DOHH2 (cell line): ENCODE results near the gene COA5.

Experiments
- H3F3A ChIP-seq: fragments of 200-600 bp; sonication (generic), shearing (Covaris generic); 2 replicates; pipeline ENCODE4 v1.6.0; 2016; ENCODE audit warnings: antibody characterized with exemption, mild to moderate bottlenecking; ENCODE audit not compliant: control insufficient read depth, insufficient read depth
- H3K27ac ChIP-seq: fragments of 200-600 bp; sonication (generic); 2 replicates; pipeline ENCODE4 v1.5.1; 2014; ENCODE audit warnings: low read depth, mild to moderate bottlenecking, low read length, moderate library complexity
- H3K27me3 ChIP-seq: fragments of 200-600 bp; sonication (generic); 2 replicates; pipeline ENCODE4 v1.6.1; 2014; ENCODE audit warnings: mild to moderate bottlenecking, low read length, mixed read lengths; ENCODE audit not compliant: control insufficient read depth
- H3K36me3 ChIP-seq: fragments of 200-600 bp; sonication (generic); 2 replicates; pipeline ENCODE4 v1.6.1; 2014; ENCODE audit warnings: mild to moderate bottlenecking, low read length, moderate library complexity, mixed read lengths; ENCODE audit not compliant: control insufficient read depth
- H3K4me1 ChIP-seq: fragments of 200-600 bp; sonication (generic); 2 replicates; pipeline ENCODE4 v1.6.1; 2014; ENCODE audit warnings: mild to moderate bottlenecking, low read length, mixed read lengths; ENCODE audit not compliant: control insufficient read depth
- H3K4me2 ChIP-seq: fragments of 200-600 bp; sonication (generic); 2 replicates; pipeline ENCODE4 v1.6.0; 2014; ENCODE audit warnings: mild to moderate bottlenecking, low read length, moderate library complexity
- H3K4me3 ChIP-seq: fragments of 200-600 bp; sonication (generic); 2 replicates; pipeline ENCODE4 v1.5.1; 2014; ENCODE audit warnings: mild to moderate bottlenecking, low read length, mixed read lengths
- H3K79me2 ChIP-seq: fragments of 200-600 bp; sonication (generic); 2 replicates; pipeline ENCODE4 v1.6.1; 2014; ENCODE audit warnings: mild to moderate bottlenecking, low read length, mixed read lengths; ENCODE audit not compliant: control insufficient read depth
- H3K9me2 ChIP-seq: fragments of 200-600 bp; sonication (generic); replicated peaks from 2 replicates; pipeline ENCODE4 v1.6.1; 2014; ENCODE audit warnings: mild to moderate bottlenecking, low read length, mixed read lengths; ENCODE audit not compliant: control insufficient read depth
- H3K9me3 ChIP-seq: fragments of 200-600 bp; sonication (generic); 2 replicates; pipeline ENCODE4 v1.6.1; 2014; ENCODE audit warnings: antibody characterized with exemption, low read length, mixed read lengths; ENCODE audit not compliant: control insufficient read depth, insufficient read depth
- H4K20me1 ChIP-seq: fragments of 200-600 bp; sonication (generic); 2 replicates; pipeline ENCODE4 v1.6.0; 2014; ENCODE audit warnings: low read depth, mild to moderate bottlenecking, antibody characterized with exemption, low read length, moderate library complexity; ENCODE audit not compliant: control insufficient read depth, insufficient read depth
- CTCF ChIP-seq: fragments of 200-600 bp; sonication (generic); IDR thresholded peaks from one replicate; pipeline ENCODE4 v1.5.1; 2014; ENCODE audit warnings: antibody characterized with exemption, mild to moderate bottlenecking, low read depth, low read length; ENCODE audit not compliant: poor library complexity, severe bottlenecking
- EZH2phosphoT487 ChIP-seq: fragments of 200-600 bp; sonication (generic); IDR thresholded peaks from 2 replicates; pipeline ENCODE4 v1.6.1; 2017; ENCODE audit warnings: borderline replicate concordance, mild to moderate bottlenecking, antibody characterized with exemption, low read length, moderate library complexity, mixed read lengths

COA5 gene

GRCh38 chr2:98588880-98589431, 19.4 kb downstream of the COA5 start:
- Histone ChIP-seq H4K20me1 (no peaks in the 10 kb centered on the region), H3F3A (no peaks in the 10 kb centered on the region)

GRCh38 chr2:98586551-98587140, 21.7 kb downstream of the COA5 start:
- H3K27ac ChIP-seq = no peak overlapping the region
- no peaks in the 10 kb centered on the region for H3F3A ChIP-seq
- H3K4me3 ChIP-seq = no peak overlapping the region
- no peaks in the 10 kb centered on the region for H3K9me2 ChIP-seq
- H3K27me3 ChIP-seq = no peaks in the 10 kb centered on the region
- TF ChIP-seq EZH2phosphoT487 (no peak), CTCF (no peak)
- H3K4me2 ChIP-seq = no peak overlapping the region
- H3K36me3 ChIP-seq = no peaks in the 10 kb centered on the region; the same call in 1 of the 2 replicates
- H3K4me1 ChIP-seq = no peaks in the 10 kb centered on the region
- H3K9me3 ChIP-seq = no peaks in the 10 kb centered on the region
- H4K20me1 ChIP-seq = no peaks in the 10 kb centered on the region
- H3K79me2 ChIP-seq = no peaks in the 10 kb centered on the region

More at GRCh38 chr2:98588880-98589431, 19.4 kb downstream of the COA5 start:
- no peaks in the 10 kb centered on the region for H3K27me3 ChIP-seq
- no peaks in the 10 kb centered on the region for H3K79me2 ChIP-seq
- TF ChIP-seq CTCF (no peak), EZH2phosphoT487 (no peak)
- H3K4me2 ChIP-seq = no peak overlapping the region
- no peak overlapping the region for H3K27ac ChIP-seq
- H3K4me3 ChIP-seq = no peak overlapping the region
- H3K36me3 ChIP-seq = no peaks in the 10 kb centered on the region
- no peaks in the 10 kb centered on the region for H3K9me3 ChIP-seq
- H3K4me1 ChIP-seq = no peaks in the 10 kb centered on the region
- H3K9me2 ChIP-seq = no peaks in the 10 kb centered on the region

- Histone ChIP-seq H3K4me1 (no peaks in the 10 kb centered on the region), H3K79me2 (no peaks in the 10 kb centered on the region), H3K9me2 (no peaks in the 10 kb centered on the region), H3K4me2 (no peak overlapping the region), H3K4me3 (no peak overlapping the region), H4K20me1 (no peaks in the 10 kb centered on the region), H3F3A (no peaks in the 10 kb centered on the region), H3K27ac (no peak overlapping the region), H3K9me3 (no peaks in the 10 kb centered on the region), H3K27me3 (no peaks in the 10 kb centered on the region), H3K36me3 (no peaks in the 10 kb centered on the region; the same call in 1 of the 2 replicates)
- no peak for TF ChIP-seq CTCF
- no peak for TF ChIP-seq EZH2phosphoT487
Measured at GRCh38 chr2:98585386-98585785, 22.9 kb downstream of the COA5 start.
